GM23338 (cell line): ENCODE measurements around the gene SLC9A1.

ENCODE experiments used
- EZH2phosphoT487 ChIP-seq: fragments of 200-600 bp; sonication (generic); IDR thresholded peaks from one replicate; pipeline ENCODE4 v1.8.1; 2018; ENCODE audit warnings: antibody characterized with exemption; ENCODE audit not compliant: unreplicated experiment
- JUNB ChIP-seq: IDR thresholded peaks from one replicate; pipeline ENCODE4 v1.6.1; 2016; ENCODE audit warnings: antibody characterized with exemption; ENCODE audit not compliant: unreplicated experiment
- POLR2AphosphoS5 ChIP-seq: IDR thresholded peaks from 2 replicates; pipeline ENCODE4 v1.6.1; 2016; ENCODE audit warnings: antibody characterized with exemption, low read depth
- TF ChIP-seq, protein P1 (sequence below), 2 experiments: fragments of 200-600 bp in 1 of 2; sonication (generic) in 1 of 2; conservative IDR thresholded peaks; 2 replicates each; pipeline versions ENCODE4 v1.5.1 to v1.6.1; 2016 to 2017; ENCODE audit warnings: antibody characterized with exemption in 2 of 2, low read depth in 2 of 2, mild to moderate bottlenecking in 2 of 2, moderate library complexity in 1 of 2

DNA sequence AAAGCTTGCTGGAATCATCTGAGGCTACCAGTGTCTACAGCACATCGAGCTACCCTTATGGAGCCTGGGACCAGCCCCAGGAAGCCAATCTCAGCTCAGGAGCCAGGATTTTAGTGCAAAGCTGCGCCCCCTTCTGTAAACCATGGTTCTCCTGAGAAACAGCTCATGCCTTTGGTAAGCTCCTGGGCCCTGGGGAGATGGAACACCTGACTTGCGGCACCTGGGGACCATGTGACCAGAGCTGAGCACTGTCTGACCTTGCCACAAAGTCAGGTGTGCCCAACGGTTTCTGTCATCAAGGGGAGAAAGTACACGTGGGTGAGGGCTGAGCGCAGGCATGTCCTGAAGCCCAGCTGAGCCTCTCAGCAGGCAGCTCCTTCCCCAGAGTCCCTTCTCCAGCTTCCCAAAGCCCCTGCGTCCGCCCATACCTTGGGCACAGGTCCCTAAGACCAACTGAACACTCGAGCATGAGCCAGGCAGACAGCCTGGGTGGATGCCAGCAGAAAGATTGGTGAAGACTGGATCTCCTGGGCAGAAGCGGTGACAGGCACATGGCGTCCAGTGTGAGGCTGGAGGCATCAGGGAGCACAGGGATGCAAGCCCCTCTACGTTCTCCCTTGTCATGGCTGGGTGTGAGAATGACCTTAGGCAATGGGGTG is 84.4 kb downstream of the SLC9A1 start:
- no peak for TF ChIP-seq EZH2phosphoT487
- TF ChIP-seq, protein P1, sequence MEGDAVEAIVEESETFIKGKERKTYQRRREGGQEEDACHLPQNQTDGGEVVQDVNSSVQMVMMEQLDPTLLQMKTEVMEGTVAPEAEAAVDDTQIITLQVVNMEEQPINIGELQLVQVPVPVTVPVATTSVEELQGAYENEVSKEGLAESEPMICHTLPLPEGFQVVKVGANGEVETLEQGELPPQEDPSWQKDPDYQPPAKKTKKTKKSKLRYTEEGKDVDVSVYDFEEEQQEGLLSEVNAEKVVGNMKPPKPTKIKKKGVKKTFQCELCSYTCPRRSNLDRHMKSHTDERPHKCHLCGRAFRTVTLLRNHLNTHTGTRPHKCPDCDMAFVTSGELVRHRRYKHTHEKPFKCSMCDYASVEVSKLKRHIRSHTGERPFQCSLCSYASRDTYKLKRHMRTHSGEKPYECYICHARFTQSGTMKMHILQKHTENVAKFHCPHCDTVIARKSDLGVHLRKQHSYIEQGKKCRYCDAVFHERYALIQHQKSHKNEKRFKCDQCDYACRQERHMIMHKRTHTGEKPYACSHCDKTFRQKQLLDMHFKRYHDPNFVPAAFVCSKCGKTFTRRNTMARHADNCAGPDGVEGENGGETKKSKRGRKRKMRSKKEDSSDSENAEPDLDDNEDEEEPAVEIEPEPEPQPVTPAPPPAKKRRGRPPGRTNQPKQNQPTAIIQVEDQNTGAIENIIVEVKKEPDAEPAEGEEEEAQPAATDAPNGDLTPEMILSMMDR (conservative IDR thresholded peaks at IDR 0.05; ENCODE audit: low read depth in 2 of 2): peak; percentile 37 to 76
- no peak for TF ChIP-seq JUNB
- TF ChIP-seq POLR2AphosphoS5: no peak
